Measurements from ENCODE around the gene TP53AIP1. TPM values are rescaled to one million over a fixed set of nuclear protein-coding genes. Genes with fewer than 3 reads are reported as not detected.

The TP53AIP1 gene
- polyA plus RNA-seq (2013, experiment 1 of 2; ENCODE audit: insufficient read length), result not detected
- polyA plus RNA-seq (2013, experiment 2 of 2; ENCODE audit: insufficient read length), result not detected

- peak; percentile 10 for DNase-seq
Observed at GRCh38 chr11:128942817-128943427, at the start of gene TP53AIP1. TSS of gene TP53AIP1 (minus strand) at chr11:128942871. CDS start at chr11:128937818, 5,053 bp downstream.

GRCh38 chr11:128988242-128988970, 45.7 kb upstream of the TP53AIP1 start:
- DNase-seq, result no peak

- DNase-seq, result no peak
Observed at GRCh38 chr11:128985880-128986279, 43.2 kb upstream of the TP53AIP1 start.

- DNase-seq, result no peak
Observed at GRCh38 chr11:128983023-128983422, 40.4 kb upstream of the TP53AIP1 start.

- DNase-seq, result no peak
Observed at GRCh38 chr11:128981254-128981653, 38.6 kb upstream of the TP53AIP1 start.

GRCh38 chr11:128970598-128971190, 28.0 kb upstream of the TP53AIP1 start:
- DNase-seq, result no peak

- DNase-seq, result no peak
Observed at GRCh38 chr11:128968916-128969315, 26.2 kb upstream of the TP53AIP1 start.

- no peak for DNase-seq
Observed at GRCh38 chr11:128967578-128967977, 24.9 kb upstream of the TP53AIP1 start.

GRCh38 chr11:128965485-128965884, 22.8 kb upstream of the TP53AIP1 start:
- DNase-seq, result no peak

- no peak for DNase-seq
Observed at GRCh38 chr11:128964463-128964930, 21.8 kb upstream of the TP53AIP1 start.

GRCh38 chr11:128963744-128964325, 21.2 kb upstream of the TP53AIP1 start:
- DNase-seq, result peak; percentile 59

GRCh38 chr11:128962896-128963295, 20.2 kb upstream of the TP53AIP1 start:
- no peak for DNase-seq

GRCh38 chr11:128961645-128962044, 19.0 kb upstream of the TP53AIP1 start:
- no peak for DNase-seq

GRCh38 chr11:128957202-128957482, 14.5 kb upstream of the TP53AIP1 start:
- DNase-seq, result no peak

GRCh38 chr11:128956401-128957201, 13.9 kb upstream of the TP53AIP1 start:
- peak; percentile 73 for DNase-seq

GRCh38 chr11:128955636-128956035, 13.0 kb upstream of the TP53AIP1 start:
- no peak for DNase-seq

GRCh38 chr11:128953151-128953550, 10.5 kb upstream of the TP53AIP1 start:
- no peak for DNase-seq

- DNase-seq, result no peak
Observed at GRCh38 chr11:128949791-128950454, 7.3 kb upstream of the TP53AIP1 start.

- no peak for DNase-seq
Observed at GRCh38 chr11:128948583-128948982, 5.9 kb upstream of the TP53AIP1 start.

- DNase-seq, result no peak
Observed at GRCh38 chr11:128947773-128948172, 5.1 kb upstream of the TP53AIP1 start.

GRCh38 chr11:128946648-128947047, 4.0 kb upstream of the TP53AIP1 start:
- no peak for DNase-seq

GRCh38 chr11:128943428-128943976, 831 bp upstream of the TP53AIP1 start:
- no peak for DNase-seq
